PC-3 (cell line): ENCODE results near the gene TP53AIP1. TPM values are rescaled to one million over a fixed set of nuclear protein-coding genes. Genes with fewer than 3 reads are reported as not detected.

ENCODE experiments used
- ATAC-seq: fragments of 200-7000 bp; cut with Tn5 transposase; 2 replicates; pipeline ENCODE4 v1.9.1; 2020; ENCODE audit warnings: mild to moderate bottlenecking, moderate library complexity
- BruUV-seq: library from RNA; stranded (reverse); fragments of 400-500 nt; replicated peaks from 2 replicates; lab custom pipeline; 2021; lab: Mats Ljungman, UMichigan
- CTCF ChIA-PET: fragments of 300-600 bp; sonication (Branson Sonifier 250); formaldehyde crosslinking; loops from one replicate; lab custom pipeline; 2022; ENCODE audit warnings: antibody characterized with exemption; lab: Charles Lee
- POLR2A ChIA-PET: fragments of 300-600 bp; sonication (Branson Sonifier 250); formaldehyde crosslinking; loops from one replicate; lab custom pipeline; 2022; ENCODE audit warnings: antibody characterized with exemption; ENCODE audit not compliant: unreplicated experiment; lab: Charles Lee
- DNase-seq: peaks from one replicate; pipeline ENCODE4 v3.0.0-alpha.2; 2015
- H2AFZ ChIP-seq: fragments of 300-600 bp; sonication (generic); 2 replicates; pipeline ENCODE4 v1.6.0; 2016; ENCODE audit warnings: antibody characterized with exemption, low read length
- H3F3A ChIP-seq: fragments of 300-600 bp; sonication (generic); one replicate; pipeline ENCODE4 v1.6.0; 2017; ENCODE audit warnings: antibody characterized with exemption, low read length, control low read depth, mild to moderate bottlenecking; ENCODE audit not compliant: unreplicated experiment
- H3K27ac ChIP-seq: fragments of 300-600 bp; sonication (generic); 2 replicates; pipeline ENCODE4 v1.5.1; 2016; ENCODE audit warnings: mild to moderate bottlenecking, low read length
- H3K27me3 ChIP-seq: fragments of 300-600 bp; sonication (generic); 2 replicates; pipeline ENCODE4 v1.6.1; 2016; ENCODE audit warnings: low read length, mixed read lengths
- H3K36me3 ChIP-seq: fragments of 300-600 bp; sonication (generic); 2 replicates; pipeline ENCODE4 v1.6.1; 2016; ENCODE audit warnings: low read depth, mixed run types, low read length, mixed read lengths
- H3K4me1 ChIP-seq: fragments of 300-600 bp; sonication (generic); 2 replicates; pipeline ENCODE4 v1.5.1; 2016; ENCODE audit warnings: low read length; ENCODE audit not compliant: insufficient read depth
- H3K4me2 ChIP-seq: fragments of 300-600 bp; sonication (generic); 2 replicates; pipeline ENCODE4 v1.6.0; 2016; ENCODE audit warnings: low read length
- H3K4me3 ChIP-seq: fragments of 300-600 bp; sonication (generic); 2 replicates; pipeline ENCODE4 v1.5.1; 2016; ENCODE audit warnings: mild to moderate bottlenecking, low read length, mixed read lengths
- H3K79me2 ChIP-seq: fragments of 300-600 bp; sonication (generic); 2 replicates; pipeline ENCODE4 v1.6.1; 2017; ENCODE audit warnings: low read length, mixed read lengths
- H3K9ac ChIP-seq: fragments of 300-600 bp; sonication (generic); 2 replicates; pipeline ENCODE4 v1.6.0; 2016; ENCODE audit warnings: mild to moderate bottlenecking, low read length
- H3K9me2 ChIP-seq: fragments of 300-600 bp; sonication (generic); replicated peaks from 2 replicates; pipeline ENCODE4 v1.6.1; 2016; ENCODE audit warnings: mixed run types, low read length, mixed read lengths
- H3K9me3 ChIP-seq: fragments of 300-600 bp; sonication (generic); 2 replicates; pipeline ENCODE4 v1.6.1; 2016; ENCODE audit warnings: low read length, mixed read lengths
- H4K20me1 ChIP-seq: fragments of 300-600 bp; sonication (generic); 2 replicates; pipeline ENCODE4 v1.6.1; 2016; ENCODE audit warnings: low read length, mixed read lengths
- EZH2 ChIP-seq: fragments of 300-600 bp; sonication (generic); IDR thresholded peaks from one replicate; pipeline ENCODE4 v1.6.1; 2017; ENCODE audit warnings: antibody characterized with exemption, mild to moderate bottlenecking, low read length; ENCODE audit not compliant: unreplicated experiment
- EZH2phosphoT487 ChIP-seq: fragments of 300-600 bp; sonication (generic); IDR thresholded peaks from 2 replicates; pipeline ENCODE4 v1.6.1; 2018; ENCODE audit warnings: mild to moderate bottlenecking, antibody characterized with exemption, low read length, borderline replicate concordance
- intact Hi-C: fragments of 100-400 bp; cut with micrococcal nuclease; formaldehyde crosslinking; loops from 2 replicates; pipeline ENCODE4 v1.9.0; 2023
- total RNA-seq: library from RNA; depleted of rRNA; stranded (reverse); fragments of >200 nt; gene quantifications from 2 replicates; pipeline ENCODE4 v1.2.3, GENCODE V29; 2014
- TF ChIP-seq, protein P1 (sequence below): fragments of 300-600 bp; sonication (generic); conservative IDR thresholded peaks from 2 replicates; pipeline ENCODE4 v1.5.1; 2017; ENCODE audit warnings: antibody characterized with exemption, low read depth, mild to moderate bottlenecking, low read length

TP53AIP1 gene
- total RNA-seq, 1 experiment from 2014 or later, result 0.58 TPM

GRCh38 chr11:128949791-128950454 is 7.3 kb upstream of the TP53AIP1 start:
- no peak for ATAC-seq
- Histone ChIP-seq H2AFZ (no peak overlapping the region), H3K27me3 (no peaks in the 10 kb centered on the region), H3K4me3 (no peak overlapping the region), H3K9me3 (no peaks in the 10 kb centered on the region), H4K20me1 (no peaks in the 10 kb centered on the region), H3F3A (no peaks in the 10 kb centered on the region), H3K79me2 (no peaks in the 10 kb centered on the region), H3K4me1 (no peaks in the 10 kb centered on the region), H3K36me3 (no peaks in the 10 kb centered on the region), H3K9ac (no peak overlapping the region), H3K27ac (no peak overlapping the region), H3K4me2 (no peak overlapping the region), H3K9me2 (no peaks in the 10 kb centered on the region)
- DNase-seq, result no peak
- intact Hi-C loops, result loop anchor here (10.0 kb wide), 1 partner anchor 795 kb away; no protein-coding TSS in a partner anchor
- ChIA-PET CTCF (interaction anchor here (0.6 kb wide), 1 partner anchor 44 kb away, joined by 3 read pairs; no protein-coding TSS in a partner anchor), POLR2A (no interaction called here)
- no TSS peak for BruUV-seq
- TF ChIP-seq, protein P1, sequence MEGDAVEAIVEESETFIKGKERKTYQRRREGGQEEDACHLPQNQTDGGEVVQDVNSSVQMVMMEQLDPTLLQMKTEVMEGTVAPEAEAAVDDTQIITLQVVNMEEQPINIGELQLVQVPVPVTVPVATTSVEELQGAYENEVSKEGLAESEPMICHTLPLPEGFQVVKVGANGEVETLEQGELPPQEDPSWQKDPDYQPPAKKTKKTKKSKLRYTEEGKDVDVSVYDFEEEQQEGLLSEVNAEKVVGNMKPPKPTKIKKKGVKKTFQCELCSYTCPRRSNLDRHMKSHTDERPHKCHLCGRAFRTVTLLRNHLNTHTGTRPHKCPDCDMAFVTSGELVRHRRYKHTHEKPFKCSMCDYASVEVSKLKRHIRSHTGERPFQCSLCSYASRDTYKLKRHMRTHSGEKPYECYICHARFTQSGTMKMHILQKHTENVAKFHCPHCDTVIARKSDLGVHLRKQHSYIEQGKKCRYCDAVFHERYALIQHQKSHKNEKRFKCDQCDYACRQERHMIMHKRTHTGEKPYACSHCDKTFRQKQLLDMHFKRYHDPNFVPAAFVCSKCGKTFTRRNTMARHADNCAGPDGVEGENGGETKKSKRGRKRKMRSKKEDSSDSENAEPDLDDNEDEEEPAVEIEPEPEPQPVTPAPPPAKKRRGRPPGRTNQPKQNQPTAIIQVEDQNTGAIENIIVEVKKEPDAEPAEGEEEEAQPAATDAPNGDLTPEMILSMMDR, result no peak
- TF ChIP-seq EZH2phosphoT487 (no peak), EZH2 (no peak)

DNA sequence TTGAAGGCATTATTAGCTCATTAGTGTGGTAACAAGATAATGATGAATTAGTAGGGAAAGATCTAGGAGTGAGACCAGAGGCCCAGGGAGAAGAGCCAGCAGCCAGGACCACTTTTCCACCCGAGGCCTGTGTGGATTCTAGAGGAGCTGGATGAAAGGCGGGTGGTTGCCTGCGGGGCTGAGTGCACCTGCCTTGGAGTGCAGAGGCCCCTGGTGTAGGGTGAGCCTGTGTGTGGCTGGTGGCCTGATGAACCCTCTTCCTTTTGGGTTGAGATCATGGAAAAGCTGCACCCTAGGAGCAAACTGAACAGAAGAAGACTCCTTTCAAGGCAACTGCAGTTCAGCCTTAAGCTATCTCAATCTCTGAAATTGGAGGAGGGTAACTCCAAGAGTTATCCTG is 5.9 kb upstream of the TP53AIP1 start:
- H3K79me2 ChIP-seq, result no peaks in the 10 kb centered on the region
- peak; percentile 16 for DNase-seq
- no peak overlapping the region for H3K4me3 ChIP-seq
- no peaks in the 10 kb centered on the region for H3K36me3 ChIP-seq
- POLR2A ChIA-PET, result no interaction called here
- no peak overlapping the region for H2AFZ ChIP-seq
- no peaks in the 10 kb centered on the region for H3K9me3 ChIP-seq
- no peaks in the 10 kb centered on the region for H3K9me2 ChIP-seq
- ATAC-seq, result peak; percentile 70
- H3K4me2 ChIP-seq, result no peak overlapping the region
- intact Hi-C loops, result no loop called here
- H3K27ac ChIP-seq, result no peak overlapping the region
- no TSS peak for BruUV-seq
- H3F3A ChIP-seq, result no peaks in the 10 kb centered on the region
- H4K20me1 ChIP-seq, result no peaks in the 10 kb centered on the region
- no peak overlapping the region for H3K9ac ChIP-seq
- no peaks in the 10 kb centered on the region for H3K27me3 ChIP-seq
- CTCF ChIA-PET, result interaction anchor here (1.0 to 1.5 kb wide), 2 partner anchors 62 to 64 kb away, joined by 5 to 6 read pairs; no protein-coding TSS in a partner anchor
- TF ChIP-seq, protein P1, result peak; percentile 37; the same call in 1 of the 2 replicates
- TF ChIP-seq EZH2phosphoT487 (no peak), EZH2 (no peak)
- H3K4me1 ChIP-seq, result no peaks in the 10 kb centered on the region

- Histone ChIP-seq H3K4me3 (no peak overlapping the region), H3K9ac (no peak overlapping the region), H3F3A (no peaks in the 10 kb centered on the region), H3K79me2 (no peaks in the 10 kb centered on the region), H3K9me2 (no peaks in the 10 kb centered on the region), H3K27me3 (no peaks in the 10 kb centered on the region), H2AFZ (no peak overlapping the region), H3K4me1 (no peaks in the 10 kb centered on the region), H4K20me1 (no peaks in the 10 kb centered on the region), H3K27ac (no peak overlapping the region), H3K36me3 (no peaks in the 10 kb centered on the region), H3K4me2 (no peak overlapping the region), H3K9me3 (no peaks in the 10 kb centered on the region)
- TF ChIP-seq EZH2 (no peak), EZH2phosphoT487 (no peak)
- TF ChIP-seq, protein P1, result no peak
- intact Hi-C loops, result no loop called here
- no peak for ATAC-seq
- CTCF ChIA-PET, result interaction anchor here (0.8 kb wide), 1 partner anchor 9 kb away, joined by 3 read pairs; no protein-coding TSS in a partner anchor
- POLR2A ChIA-PET, result no interaction called here
- no peak for DNase-seq
- no TSS peak for BruUV-seq
Observed at GRCh38 chr11:128947773-128948172, 5.1 kb upstream of the TP53AIP1 start.
